ENCODE results near the gene WDR70. TPM values are rescaled to one million over a fixed set of nuclear protein-coding genes. Genes with fewer than 3 reads are reported as not detected.

WDR70 gene
- total RNA-seq, 3 donors from 2014 or later (not counting 1 experiment from before 2014, with no cell fraction given): 36.3 to 47.0 (median 41.3) TPM

- no peak for ATAC-seq
- DNase-seq: no peak
- Mint-ChIP-seq H3K36me3 (peaks cover 34% of the 10 kb centered on the region), H3K27ac (no peak overlapping the region), H3K27me3 (ENCODE audit: low read depth in 2 of 2) (no peaks in the 10 kb centered on the region), H3K4me1 (peaks cover 4 to 12% of the 10 kb centered on the region in 2 donors), H3K9me3 (peaks cover 8 to 12% of the 10 kb centered on the region in 2 donors), H3K4me3 (no peak overlapping the region)
- Histone ChIP-seq H3K27me3 (ENCODE audit: control insufficient read depth, insufficient read depth, low read length) (no peaks in the 10 kb centered on the region), H3K27ac (ENCODE audit: low read length) (no peak overlapping the region), H3K9me3 (ENCODE audit: control insufficient read depth, insufficient read depth, low read length) (no peaks in the 10 kb centered on the region), H3K4me1 (ENCODE audit: control insufficient read depth, insufficient read depth, low read length) (no peaks in the 10 kb centered on the region), H3K36me3 (ENCODE audit: control insufficient read depth, insufficient read depth, low read length) (no peaks in the 10 kb centered on the region), H3K4me3 (ENCODE audit: low read length) (no peak overlapping the region)
- TF ChIP-seq, protein P1, sequence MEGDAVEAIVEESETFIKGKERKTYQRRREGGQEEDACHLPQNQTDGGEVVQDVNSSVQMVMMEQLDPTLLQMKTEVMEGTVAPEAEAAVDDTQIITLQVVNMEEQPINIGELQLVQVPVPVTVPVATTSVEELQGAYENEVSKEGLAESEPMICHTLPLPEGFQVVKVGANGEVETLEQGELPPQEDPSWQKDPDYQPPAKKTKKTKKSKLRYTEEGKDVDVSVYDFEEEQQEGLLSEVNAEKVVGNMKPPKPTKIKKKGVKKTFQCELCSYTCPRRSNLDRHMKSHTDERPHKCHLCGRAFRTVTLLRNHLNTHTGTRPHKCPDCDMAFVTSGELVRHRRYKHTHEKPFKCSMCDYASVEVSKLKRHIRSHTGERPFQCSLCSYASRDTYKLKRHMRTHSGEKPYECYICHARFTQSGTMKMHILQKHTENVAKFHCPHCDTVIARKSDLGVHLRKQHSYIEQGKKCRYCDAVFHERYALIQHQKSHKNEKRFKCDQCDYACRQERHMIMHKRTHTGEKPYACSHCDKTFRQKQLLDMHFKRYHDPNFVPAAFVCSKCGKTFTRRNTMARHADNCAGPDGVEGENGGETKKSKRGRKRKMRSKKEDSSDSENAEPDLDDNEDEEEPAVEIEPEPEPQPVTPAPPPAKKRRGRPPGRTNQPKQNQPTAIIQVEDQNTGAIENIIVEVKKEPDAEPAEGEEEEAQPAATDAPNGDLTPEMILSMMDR (IDR thresholded peaks at IDR 0.05): no peak
- 71% methylated on average over 4 of the region's 4 CpGs for WGBS (ENCODE audit: insufficient coverage)
- intact Hi-C loops (cut with micrococcal nuclease): no loop called here
Measured at GRCh38 chr5:37657046-37657445, 277.9 kb downstream of the WDR70 start.

- Histone ChIP-seq H3K27ac (ENCODE audit: low read length) (no peak overlapping the region), H3K9me3 (ENCODE audit: control insufficient read depth, insufficient read depth, low read length) (no peaks in the 10 kb centered on the region), H3K4me1 (ENCODE audit: control insufficient read depth, insufficient read depth, low read length) (no peaks in the 10 kb centered on the region), H3K36me3 (ENCODE audit: control insufficient read depth, insufficient read depth, low read length) (no peaks in the 10 kb centered on the region), H3K4me3 (ENCODE audit: low read length) (no peak overlapping the region), H3K27me3 (ENCODE audit: control insufficient read depth, insufficient read depth, low read length) (no peaks in the 10 kb centered on the region)
- ATAC-seq (no peak), DNase-seq (no peak)
- H3K9me3 Mint-ChIP-seq: peaks cover 8 to 12% of the 10 kb centered on the region in 2 donors
- peaks cover 0 to 6% of the 10 kb centered on the region in 2 donors for H3K4me1 Mint-ChIP-seq
- TF ChIP-seq, protein P1 (IDR thresholded peaks at IDR 0.05): no peak
- intact Hi-C loops (cut with micrococcal nuclease): no loop called here
- no peak overlapping the region for H3K4me3 Mint-ChIP-seq
- H3K36me3 Mint-ChIP-seq: peaks cover 23% of the 10 kb centered on the region
- 90% methylated on average over 1 of the region's 2 CpGs for WGBS (ENCODE audit: insufficient coverage)
- H3K27me3 Mint-ChIP-seq (ENCODE audit: low read depth in 2 of 2): no peaks in the 10 kb centered on the region
- H3K27ac Mint-ChIP-seq: no peak overlapping the region
Measured at GRCh38 chr5:37658440-37658839, 279.3 kb downstream of the WDR70 start.

DNA sequence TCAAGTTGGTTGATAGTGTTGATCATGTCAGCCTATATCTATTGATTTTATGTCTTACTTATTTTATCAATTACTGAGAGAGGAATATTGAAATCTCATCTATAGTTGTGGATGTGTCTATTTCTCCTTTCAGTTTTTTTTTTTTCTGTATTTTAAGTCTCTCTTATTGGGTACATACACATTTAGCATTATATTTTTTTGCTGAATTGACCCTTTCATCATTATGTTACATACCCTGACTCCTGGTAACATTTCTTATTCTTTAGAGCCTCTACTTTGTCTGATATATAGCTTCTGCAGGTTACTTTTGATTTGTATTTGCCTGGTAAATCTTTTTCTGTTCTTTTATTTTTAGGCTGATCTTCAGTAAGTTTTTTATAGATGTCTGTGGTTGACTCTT, 281.2 kb downstream of the WDR70 start:
- H3K9me3 Mint-ChIP-seq: peaks cover 0 to 2% of the 10 kb centered on the region in 2 donors
- ATAC-seq: no peak
- Histone ChIP-seq H3K9me3 (ENCODE audit: control insufficient read depth, insufficient read depth, low read length) (no peaks in the 10 kb centered on the region), H3K4me3 (ENCODE audit: low read length) (no peak overlapping the region), H3K27me3 (ENCODE audit: control insufficient read depth, insufficient read depth, low read length) (no peaks in the 10 kb centered on the region), H3K27ac (ENCODE audit: low read length) (no peak overlapping the region), H3K36me3 (ENCODE audit: control insufficient read depth, insufficient read depth, low read length) (no peaks in the 10 kb centered on the region), H3K4me1 (ENCODE audit: control insufficient read depth, insufficient read depth, low read length) (no peaks in the 10 kb centered on the region)
- no peaks in the 10 kb centered on the region for H3K27me3 Mint-ChIP-seq (ENCODE audit: low read depth in 2 of 2)
- peaks cover 5 to 17% of the 10 kb centered on the region in 2 donors for H3K4me1 Mint-ChIP-seq
- intact Hi-C loops (cut with micrococcal nuclease): no loop called here
- TF ChIP-seq, protein P1 (IDR thresholded peaks at IDR 0.05): no peak
- no peak for DNase-seq
- H3K4me3 Mint-ChIP-seq: no peak overlapping the region
- no peak overlapping the region for H3K27ac Mint-ChIP-seq
- peaks cover 6% of the 10 kb centered on the region for H3K36me3 Mint-ChIP-seq

- Mint-ChIP-seq H3K27ac (no peak overlapping the region), H3K4me1 (peaks cover 10 to 13% of the 10 kb centered on the region in 2 donors), H3K36me3 (no peaks in the 10 kb centered on the region), H3K4me3 (no peak overlapping the region), H3K9me3 (no peaks in the 10 kb centered on the region), H3K27me3 (ENCODE audit: low read depth in 2 of 2) (no peaks in the 10 kb centered on the region)
- TF ChIP-seq, protein P1 (IDR thresholded peaks at IDR 0.05): no peak
- ATAC-seq: no peak
- no peak for DNase-seq
- H3K9me3 ChIP-seq (ENCODE audit: control insufficient read depth, insufficient read depth, low read length): no peaks in the 10 kb centered on the region
- intact Hi-C loops (cut with micrococcal nuclease): no loop called here
- H3K4me1 ChIP-seq (ENCODE audit: control insufficient read depth, insufficient read depth, low read length): no peaks in the 10 kb centered on the region
- H3K27ac ChIP-seq (ENCODE audit: low read length): no peak overlapping the region
- H3K36me3 ChIP-seq (ENCODE audit: control insufficient read depth, insufficient read depth, low read length): no peaks in the 10 kb centered on the region
- WGBS (ENCODE audit: insufficient coverage): 87% methylated on average over 5 of the region's 5 CpGs
- H3K4me3 ChIP-seq (ENCODE audit: low read length): no peak overlapping the region
- H3K27me3 ChIP-seq (ENCODE audit: control insufficient read depth, insufficient read depth, low read length): no peaks in the 10 kb centered on the region
Measured at GRCh38 chr5:37661227-37661920, 282.3 kb downstream of the WDR70 start.
